Right lobe of liver (tissue), 4 donors: Measurements from ENCODE around the gene MAGI1.

Source experiments
- CTCF ChIP-seq, 4 donors: fragments of 200-600 bp in 3 of 4; fragments of 450-650 bp in 1 of 4; IDR thresholded peaks; one replicate each; pipeline versions ENCODE4 v1.5.1 to v1.8.0; 2016 to 2022; ENCODE audit warnings: antibody characterized with exemption in 4 of 4, mild to moderate bottlenecking in 2 of 4
- POLR2A ChIP-seq: fragments of 450-650 bp; IDR thresholded peaks from one replicate; pipeline ENCODE4 v1.6.1; 2017; ENCODE audit warnings: antibody characterized with exemption, mild to moderate bottlenecking
- donor health status: DM: no; HTN: no; CAD: no.
- donor health status: DM: no; HTN: no; CAD: no.
- donor health status: DM: no; HTN: yes; CAD: no.

GRCh38 chr3:65795166-65795565, 243.6 kb downstream of the MAGI1 start:
- TF ChIP-seq CTCF (IDR thresholded peaks at IDR 0.05) (no peak), POLR2A (no peak)
